ENCODE measurements around the gene KPNA6.

The KPNA6 gene

DNA sequence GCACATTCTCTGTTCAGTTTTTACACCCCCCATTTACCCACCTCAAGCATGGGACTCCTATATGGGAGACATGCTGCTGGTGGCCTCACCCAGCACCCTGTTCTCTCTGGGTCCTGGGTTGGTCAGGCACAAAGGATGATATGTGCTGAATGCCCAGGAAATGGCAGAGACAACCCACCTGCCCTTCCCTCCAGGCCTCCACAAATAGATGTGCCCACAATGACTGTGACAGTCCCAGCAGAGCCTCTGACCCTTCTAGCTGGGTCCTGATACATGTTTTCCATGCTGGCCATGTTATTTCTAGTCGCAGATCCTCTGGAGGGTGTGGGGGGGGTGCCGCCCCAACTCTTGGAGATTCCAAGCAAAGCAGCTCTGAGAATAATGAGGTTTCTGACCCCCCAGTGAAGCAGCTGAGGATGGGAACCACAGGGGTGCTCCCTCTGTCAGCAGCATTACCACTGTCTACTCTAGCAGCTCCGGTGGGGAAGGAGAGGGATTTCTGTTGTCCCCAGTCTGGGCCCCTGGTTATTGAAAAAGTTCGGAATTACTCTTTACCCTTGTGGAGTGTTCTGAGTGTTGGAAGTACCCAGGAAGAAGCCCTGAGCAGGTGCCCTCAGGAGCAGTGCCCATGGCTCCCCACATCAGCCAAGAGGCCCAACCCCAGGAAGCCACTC is 91.3 kb downstream of the KPNA6 start:
- TF ChIP-seq, protein P1, sequence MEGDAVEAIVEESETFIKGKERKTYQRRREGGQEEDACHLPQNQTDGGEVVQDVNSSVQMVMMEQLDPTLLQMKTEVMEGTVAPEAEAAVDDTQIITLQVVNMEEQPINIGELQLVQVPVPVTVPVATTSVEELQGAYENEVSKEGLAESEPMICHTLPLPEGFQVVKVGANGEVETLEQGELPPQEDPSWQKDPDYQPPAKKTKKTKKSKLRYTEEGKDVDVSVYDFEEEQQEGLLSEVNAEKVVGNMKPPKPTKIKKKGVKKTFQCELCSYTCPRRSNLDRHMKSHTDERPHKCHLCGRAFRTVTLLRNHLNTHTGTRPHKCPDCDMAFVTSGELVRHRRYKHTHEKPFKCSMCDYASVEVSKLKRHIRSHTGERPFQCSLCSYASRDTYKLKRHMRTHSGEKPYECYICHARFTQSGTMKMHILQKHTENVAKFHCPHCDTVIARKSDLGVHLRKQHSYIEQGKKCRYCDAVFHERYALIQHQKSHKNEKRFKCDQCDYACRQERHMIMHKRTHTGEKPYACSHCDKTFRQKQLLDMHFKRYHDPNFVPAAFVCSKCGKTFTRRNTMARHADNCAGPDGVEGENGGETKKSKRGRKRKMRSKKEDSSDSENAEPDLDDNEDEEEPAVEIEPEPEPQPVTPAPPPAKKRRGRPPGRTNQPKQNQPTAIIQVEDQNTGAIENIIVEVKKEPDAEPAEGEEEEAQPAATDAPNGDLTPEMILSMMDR (IDR thresholded peaks at IDR 0.05; ENCODE audit: borderline replicate concordance, insufficient read depth, low read depth, low read length) = no peak
- no peak overlapping the region for H3K4me3 ChIP-seq (ENCODE audit: low read depth, low read length)

DNA sequence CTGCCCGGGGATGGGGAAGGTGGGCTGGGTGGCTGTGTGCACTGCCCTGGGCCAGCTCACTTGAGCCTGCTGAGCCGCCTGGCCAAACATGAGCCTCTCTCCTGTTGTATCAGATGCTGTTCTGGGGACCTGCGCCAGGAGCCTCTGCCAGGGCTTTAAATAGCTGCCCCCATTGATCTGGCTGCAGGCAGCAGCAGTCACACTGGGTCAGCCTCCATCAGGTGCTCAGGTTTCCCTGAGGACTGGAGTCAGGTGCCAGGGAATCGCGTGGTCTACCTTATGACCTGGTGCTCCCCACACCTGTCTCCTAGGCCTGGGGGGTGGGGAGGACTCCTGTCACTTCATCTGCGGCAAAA is 91.8 kb downstream of the KPNA6 start:
- TF ChIP-seq, protein P1 (IDR thresholded peaks at IDR 0.05; ENCODE audit: borderline replicate concordance, insufficient read depth, low read depth, low read length) = no peak
- H3K4me3 ChIP-seq (ENCODE audit: low read depth, low read length) = peak overlapping the region; percentile 68

DNA sequence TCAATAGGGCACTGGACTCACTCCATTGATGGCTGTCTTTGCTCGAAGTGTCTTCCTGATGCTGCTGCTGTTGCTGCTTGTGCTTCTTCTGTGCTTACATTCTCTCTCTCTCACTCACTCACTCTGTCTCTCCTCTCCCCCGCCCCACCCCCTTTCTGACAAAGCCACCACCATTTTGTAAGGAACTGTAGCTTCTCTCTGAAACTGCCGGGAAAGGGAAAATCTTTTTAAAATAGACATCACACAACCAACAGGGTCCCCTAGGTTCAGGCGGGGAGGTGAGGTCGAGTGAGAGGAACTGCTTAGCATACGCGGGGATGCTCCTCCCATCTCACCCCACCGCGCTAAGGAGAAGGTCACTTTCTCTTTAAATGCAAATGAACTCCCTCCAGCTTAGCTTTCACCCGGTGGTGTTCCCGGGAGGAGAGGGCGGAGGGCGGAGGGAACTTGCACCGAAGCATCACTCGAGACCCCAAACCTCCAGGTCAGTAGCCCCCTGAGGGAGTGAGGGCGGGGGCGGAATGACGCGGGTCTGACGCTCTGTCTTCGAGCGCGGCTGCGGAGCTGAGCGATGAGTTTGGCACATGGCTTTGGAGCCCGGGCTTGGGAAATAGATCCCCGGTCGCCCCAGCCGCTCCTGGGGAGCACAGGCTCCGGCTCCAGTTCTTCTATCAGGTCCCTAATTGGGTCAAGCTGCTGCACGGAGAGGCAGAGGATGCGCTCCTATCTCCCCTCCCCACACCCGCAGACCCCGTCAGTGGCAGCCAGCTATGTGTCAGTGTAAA is 92.6 kb downstream of the KPNA6 start, which contains the start of gene CCDC28B:
TSS of gene CCDC28B (plus strand) at position 370 of the 785 bp plus-strand sequence. CDS start 1,341 bp downstream, outside the sequence.
- TF ChIP-seq, protein P1 (IDR thresholded peaks at IDR 0.05; ENCODE audit: borderline replicate concordance, insufficient read depth, low read depth, low read length) = no peak
- peak within 1 kb of the TSS; percentile 68 for H3K4me3 ChIP-seq (ENCODE audit: low read depth, low read length)

DNA sequence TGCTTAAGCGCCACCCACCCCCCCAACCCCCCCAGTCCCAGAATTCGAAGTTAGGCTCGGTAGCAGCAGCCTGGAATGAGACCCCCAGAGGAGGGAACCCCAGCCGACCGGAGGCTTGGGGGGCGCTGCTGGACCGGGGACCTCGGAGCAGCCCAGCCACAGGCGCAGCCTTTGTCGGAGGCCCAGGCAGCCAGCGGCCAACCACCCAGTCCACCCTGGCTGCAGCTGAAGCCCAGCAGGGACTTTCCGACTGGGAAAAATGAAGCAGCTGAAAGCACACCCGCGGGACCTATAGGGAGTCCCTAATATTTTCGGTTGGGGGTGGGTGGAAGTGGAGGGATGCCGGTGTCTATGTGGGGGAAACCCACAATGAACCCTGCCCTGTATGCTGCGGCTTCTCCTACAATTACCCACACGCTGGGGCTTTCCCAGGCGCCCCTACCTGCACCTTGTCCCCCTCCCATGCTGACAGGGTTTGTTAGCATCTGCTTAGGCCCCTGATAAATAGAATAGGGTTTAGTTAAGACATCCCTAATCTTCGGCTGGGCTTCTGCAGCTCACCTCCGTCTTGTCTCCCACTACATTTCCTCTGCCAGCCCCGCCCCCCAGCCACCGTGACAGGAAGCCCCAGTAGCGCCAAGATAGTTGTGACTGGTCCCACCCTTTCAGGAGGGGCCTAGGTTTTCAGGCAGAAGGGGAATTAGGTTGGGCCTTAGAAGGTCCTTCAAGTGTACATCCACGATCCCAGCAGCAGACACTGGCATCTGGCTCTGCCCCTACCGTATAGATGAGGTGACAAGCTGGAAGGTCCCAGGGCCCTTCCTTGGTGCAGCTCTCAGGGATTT is 93.4 kb downstream of the KPNA6 start:
- H3K4me3 ChIP-seq (ENCODE audit: low read depth, low read length) = peak overlapping the region; percentile 68

GRCh38 chr1:32204943-32205361 is 97.1 kb downstream of the KPNA6 start:
- H3K4me3 ChIP-seq (ENCODE audit: low read depth, low read length) = peak overlapping the region; percentile 83
- TF ChIP-seq, protein P1 (IDR thresholded peaks at IDR 0.05; ENCODE audit: borderline replicate concordance, insufficient read depth, low read depth, low read length) = no peak

More for the DNA sequence above, 93.4 kb downstream of the KPNA6 start:
- TF ChIP-seq, protein P1 (IDR thresholded peaks at IDR 0.05; ENCODE audit: borderline replicate concordance, insufficient read depth, low read depth, low read length) = 0 out of 2 replicates have a peak, but pooled peaks have one; percentile 4

- TF ChIP-seq, protein P1 (IDR thresholded peaks at IDR 0.05; ENCODE audit: borderline replicate concordance, insufficient read depth, low read depth, low read length) = no peak
- H3K4me3 ChIP-seq (ENCODE audit: low read depth, low read length) = peak within 1 kb of the TSS; percentile 83
Measured at GRCh38 chr1:32205401-32206370, 97.8 kb downstream of the KPNA6 start, which contains the start of gene IQCC. TSS of gene IQCC (plus strand) at chr1:32205671. CDS start at chr1:32205682, 11 bp downstream.
